ENCODE measurements around the gene KIAA1328. TPM values are rescaled to one million over a fixed set of nuclear protein-coding genes. Genes with fewer than 3 reads are reported as not detected.

The KIAA1328 gene
- total and polyA plus RNA-seq, 9 of the 15 experiments (the other 6 are each of a cell fraction or from before 2014, with no cell fraction given), result 4.0 to 8.6 (median 7.4) TPM

- 96% methylated on average over 1 of the region's 1 CpG for WGBS (ENCODE audit: insufficient coverage, low coverage, missing lambda C conversion rate)
- Histone ChIP-seq H3K4me3 (no peak overlapping the region), H4K20me1 (replicated peaks; ENCODE audit: control insufficient read depth, insufficient read depth, low read length) (no peaks in the 10 kb centered on the region), H3K4me1 (replicated peaks in 1 of 2; ENCODE audit: control insufficient read depth in 2 of 2, insufficient read depth in 2 of 2, low read length in 2 of 2) (no peaks in the 10 kb centered on the region; a peak in 3 of 5 replicates), H3K9me3 (replicated peaks; ENCODE audit: control insufficient read depth, insufficient read depth, low read depth, low read length) (no peaks in the 10 kb centered on the region), H3K4me2 (ENCODE audit: insufficient read depth, low read length) (no peak overlapping the region), H3K9ac (ENCODE audit: insufficient read depth in 1 of 2, low read depth in 2 of 2, low read length in 2 of 2) (no peak overlapping the region), H3K27ac (ENCODE audit: extremely low read depth, low read depth, low read length) (no peak overlapping the region), H2AFZ (ENCODE audit: low read depth, low read length) (no peak overlapping the region), H3K36me3 (ENCODE audit: control insufficient read depth, insufficient read depth, low read length) (no peaks in the 10 kb centered on the region), H3K9me1 (ENCODE audit: control insufficient read depth, insufficient read depth, low read length) (no peaks in the 10 kb centered on the region), H3K27me3 (ENCODE audit: control insufficient read depth in 2 of 2, insufficient read depth in 2 of 2, low read length in 2 of 2) (no peaks in the 10 kb centered on the region), H3K79me2 (ENCODE audit: control insufficient read depth, insufficient read depth, low read length) (no peaks in the 10 kb centered on the region)
- BruUV-seq (replicated peaks), result no TSS peak
- CTCF ChIA-PET (ENCODE audit: low intra/inter-chr PET ratio), result no interaction called here
- in situ Hi-C loops (cut with MboI), result no loop called here
- no peak for DNase-seq (ENCODE audit: extremely low read depth in 1 of 4, low spot score in 3 of 4)
- no peak for ATAC-seq
- POLR2A ChIA-PET, result no interaction called here
- intact Hi-C loops (cut with micrococcal nuclease), result no loop called here
- TF ChIP-seq ELK1 (CRISPR knock-in tag; IDR thresholded peaks at IDR 0.05) (no peak), ZNF316 (IDR thresholded peaks at IDR 0.05) (0 out of 2 replicates have a peak, but pooled peaks have one; percentile 22)
- FAIRE-seq, result no peak
These were observed 60.4 kb downstream of the KIAA1328 start for GRCh38 chr18:36889321-36889720.

GRCh38 chr18:36889742-36890141 is 60.8 kb downstream of the KIAA1328 start:
- Histone ChIP-seq H3K9ac (ENCODE audit: insufficient read depth in 1 of 2, low read depth in 2 of 2, low read length in 2 of 2) (no peak overlapping the region), H3K9me1 (ENCODE audit: control insufficient read depth, insufficient read depth, low read length) (no peaks in the 10 kb centered on the region), H3K27me3 (ENCODE audit: control insufficient read depth in 2 of 2, insufficient read depth in 2 of 2, low read length in 2 of 2) (no peaks in the 10 kb centered on the region), H3K4me1 (replicated peaks in 1 of 2; ENCODE audit: control insufficient read depth in 2 of 2, insufficient read depth in 2 of 2, low read length in 2 of 2) (no peaks in the 10 kb centered on the region; a peak in 3 of 5 replicates), H2AFZ (ENCODE audit: low read depth, low read length) (no peak overlapping the region), H3K9me3 (replicated peaks; ENCODE audit: control insufficient read depth, insufficient read depth, low read depth, low read length) (no peaks in the 10 kb centered on the region), H3K27ac (ENCODE audit: extremely low read depth, low read depth, low read length) (no peak overlapping the region), H3K4me3 (no peak overlapping the region), H3K36me3 (ENCODE audit: control insufficient read depth, insufficient read depth, low read length) (no peaks in the 10 kb centered on the region), H4K20me1 (replicated peaks; ENCODE audit: control insufficient read depth, insufficient read depth, low read length) (no peaks in the 10 kb centered on the region), H3K4me2 (ENCODE audit: insufficient read depth, low read length) (no peak overlapping the region), H3K79me2 (ENCODE audit: control insufficient read depth, insufficient read depth, low read length) (no peaks in the 10 kb centered on the region)
- POLR2A ChIA-PET, result no interaction called here
- BruUV-seq (replicated peaks), result no TSS peak
- no peak for ATAC-seq
- intact Hi-C loops (cut with micrococcal nuclease) (no loop called here), in situ Hi-C loops (cut with MboI) (no loop called here)
- DNase-seq (ENCODE audit: extremely low read depth in 1 of 4, low spot score in 3 of 4), result no peak
- CTCF ChIA-PET (ENCODE audit: low intra/inter-chr PET ratio), result no interaction called here
- TF ChIP-seq ZNF143 (CRISPR knock-in tag; IDR thresholded peaks at IDR 0.05) (no peak), TEAD4 (IDR thresholded peaks at IDR 0.05; ENCODE audit: low read length) (no peak), TEAD4 (CRISPR knock-in tag; IDR thresholded peaks at IDR 0.05; ENCODE audit: borderline replicate concordance) (no peak), PHB (CRISPR knock-in tag; IDR thresholded peaks at IDR 0.05) (no peak), ARHGAP35 (IDR thresholded peaks at IDR 0.05; ENCODE audit: partially characterized antibody) (no peak), SAFB2 (IDR thresholded peaks at IDR 0.05; ENCODE audit: borderline replicate concordance, low read depth, low read length, severe bottlenecking) (no peak), NBN (IDR thresholded peaks at IDR 0.05; ENCODE audit: low read depth) (no peak), SMAD4 (CRISPR knock-in tag; conservative IDR thresholded peaks at IDR 0.05) (no peak)
- no peak for FAIRE-seq

Measured in K562 (cell line).